Calu3 (cell line): Measurements from ENCODE around the gene SYNPO2. TPM values are rescaled to one million over a fixed set of nuclear protein-coding genes. Genes with fewer than 3 reads are reported as not detected.

Experiments
- BruUV-seq: library from RNA; stranded (reverse); fragments of 400-500 nt; replicated peaks from 2 replicates; lab custom pipeline; 2021; lab: Mats Ljungman, UMichigan
- CTCF ChIA-PET: fragments of 300-600 bp; sonication (Branson Sonifier 250); formaldehyde crosslinking; loops from one replicate; lab custom pipeline; 2022; ENCODE audit warnings: antibody characterized with exemption; lab: Charles Lee
- DNase-seq: peaks from one replicate; pipeline ENCODE4 v3.0.0; 2022
- H3K27ac Mint-ChIP-seq: one replicate; pipeline ENCODE4 v1.8.0; 2022; ENCODE audit warnings: mixed read lengths; ENCODE audit not compliant: unreplicated experiment
- H3K27me3 Mint-ChIP-seq: one replicate; pipeline ENCODE4 v1.8.0; 2022; ENCODE audit warnings: mixed read lengths; ENCODE audit not compliant: unreplicated experiment
- H3K36me3 Mint-ChIP-seq: one replicate; pipeline ENCODE4 v1.8.0; 2022; ENCODE audit warnings: mild to moderate bottlenecking, moderate library complexity, mixed read lengths; ENCODE audit not compliant: insufficient read depth, unreplicated experiment
- H3K4me1 Mint-ChIP-seq: one replicate; pipeline ENCODE4 v1.8.0; 2022; ENCODE audit warnings: mild to moderate bottlenecking, low read depth, mixed read lengths; ENCODE audit not compliant: unreplicated experiment
- H3K4me3 Mint-ChIP-seq: one replicate; pipeline ENCODE4 v1.8.0; 2022; ENCODE audit warnings: mild to moderate bottlenecking, low read depth, moderate library complexity, mixed read lengths; ENCODE audit not compliant: unreplicated experiment
- H3K9me3 Mint-ChIP-seq: one replicate; pipeline ENCODE4 v1.8.0; 2022; ENCODE audit warnings: low read depth, mixed read lengths; ENCODE audit not compliant: unreplicated experiment
- intact Hi-C: fragments of 100-400 bp; cut with micrococcal nuclease; formaldehyde crosslinking; loops from one replicate; pipeline ENCODE4 v1.10.0; 2022; ENCODE audit not compliant: unreplicated experiment
- total RNA-seq: library from RNA; stranded (reverse); gene quantifications from 2 replicates; pipeline ENCODE4 v1.2.3, GENCODE V29; 2022
- TF ChIP-seq, protein P1 (sequence below): fragments of 200-600 bp; IDR thresholded peaks from one replicate; pipeline ENCODE4 v1.8.0; 2022; ENCODE audit warnings: antibody characterized with exemption; ENCODE audit not compliant: unreplicated experiment

Gene SYNPO2
- total RNA-seq, 1 experiment from 2014 or later: 0.17 TPM

DNA sequence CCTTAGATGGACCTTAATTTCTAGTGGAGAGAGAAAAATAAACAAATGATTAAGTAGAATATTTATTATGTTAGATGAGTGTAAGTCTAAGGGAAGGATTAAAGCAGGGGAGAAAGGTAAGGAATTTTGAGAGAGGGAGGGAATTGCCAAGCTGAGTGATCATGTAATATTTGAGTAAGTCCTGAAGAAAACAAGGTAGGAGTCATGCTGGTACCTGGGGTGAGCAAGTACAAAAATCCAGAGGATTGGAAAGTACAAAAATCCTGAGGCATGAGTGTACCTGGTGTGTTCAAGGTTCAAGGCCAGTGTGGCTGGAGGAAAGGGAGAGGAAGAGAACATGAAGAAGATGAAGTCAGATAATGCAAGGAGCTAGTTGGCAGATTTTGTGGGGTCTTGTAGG, 159.8 kb downstream of the SYNPO2 start:
- CTCF ChIA-PET: no interaction called here
- no peak for DNase-seq
- Mint-ChIP-seq H3K36me3 (no peaks in the 10 kb centered on the region), H3K27ac (no peak overlapping the region), H3K4me1 (peaks cover 9% of the 10 kb centered on the region), H3K9me3 (no peaks in the 10 kb centered on the region), H3K4me3 (no peak overlapping the region), H3K27me3 (no peaks in the 10 kb centered on the region)
- TF ChIP-seq, protein P1, sequence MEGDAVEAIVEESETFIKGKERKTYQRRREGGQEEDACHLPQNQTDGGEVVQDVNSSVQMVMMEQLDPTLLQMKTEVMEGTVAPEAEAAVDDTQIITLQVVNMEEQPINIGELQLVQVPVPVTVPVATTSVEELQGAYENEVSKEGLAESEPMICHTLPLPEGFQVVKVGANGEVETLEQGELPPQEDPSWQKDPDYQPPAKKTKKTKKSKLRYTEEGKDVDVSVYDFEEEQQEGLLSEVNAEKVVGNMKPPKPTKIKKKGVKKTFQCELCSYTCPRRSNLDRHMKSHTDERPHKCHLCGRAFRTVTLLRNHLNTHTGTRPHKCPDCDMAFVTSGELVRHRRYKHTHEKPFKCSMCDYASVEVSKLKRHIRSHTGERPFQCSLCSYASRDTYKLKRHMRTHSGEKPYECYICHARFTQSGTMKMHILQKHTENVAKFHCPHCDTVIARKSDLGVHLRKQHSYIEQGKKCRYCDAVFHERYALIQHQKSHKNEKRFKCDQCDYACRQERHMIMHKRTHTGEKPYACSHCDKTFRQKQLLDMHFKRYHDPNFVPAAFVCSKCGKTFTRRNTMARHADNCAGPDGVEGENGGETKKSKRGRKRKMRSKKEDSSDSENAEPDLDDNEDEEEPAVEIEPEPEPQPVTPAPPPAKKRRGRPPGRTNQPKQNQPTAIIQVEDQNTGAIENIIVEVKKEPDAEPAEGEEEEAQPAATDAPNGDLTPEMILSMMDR: no peak
- intact Hi-C loops: no loop called here
- no TSS peak for BruUV-seq

GRCh38 chr4:119049342-119049741, 160.7 kb downstream of the SYNPO2 start:
- CTCF ChIA-PET: no interaction called here
- H3K36me3 Mint-ChIP-seq: no peaks in the 10 kb centered on the region
- BruUV-seq: no TSS peak
- no peak overlapping the region for H3K4me3 Mint-ChIP-seq
- H3K27me3 Mint-ChIP-seq: no peaks in the 10 kb centered on the region
- TF ChIP-seq, protein P1: no peak
- intact Hi-C loops: no loop called here
- peaks cover 9% of the 10 kb centered on the region for H3K4me1 Mint-ChIP-seq
- H3K27ac Mint-ChIP-seq: no peak overlapping the region
- DNase-seq: no peak
- H3K9me3 Mint-ChIP-seq: no peaks in the 10 kb centered on the region

DNA sequence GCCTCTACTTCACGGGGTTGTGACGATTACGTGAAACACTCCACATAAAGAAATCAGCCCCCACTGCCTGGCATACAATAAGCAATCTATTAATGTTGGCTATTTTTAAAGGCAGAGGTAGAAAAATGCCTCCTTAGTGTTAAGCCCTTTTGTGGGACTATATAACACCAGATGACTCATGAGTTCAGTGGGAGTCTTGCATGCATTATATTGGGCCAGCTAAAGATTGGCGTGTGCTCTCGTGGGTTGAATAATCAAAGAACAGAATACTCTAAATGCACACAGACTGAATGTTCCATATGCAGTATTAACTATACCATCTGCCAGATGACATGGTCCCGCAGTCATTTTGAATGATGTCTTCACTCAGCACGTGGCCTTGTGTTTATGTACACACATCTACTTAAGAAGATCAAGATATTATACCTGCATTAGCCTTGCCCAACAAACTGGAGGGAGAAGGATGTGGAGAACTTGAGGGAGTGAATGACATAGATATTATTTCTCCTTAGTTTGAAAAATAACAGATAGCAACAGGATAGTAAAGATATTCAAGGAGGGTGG, 162.0 kb downstream of the SYNPO2 start:
- BruUV-seq: no TSS peak
- intact Hi-C loops: no loop called here
- DNase-seq: no peak
- TF ChIP-seq, protein P1: no peak
- H3K4me3 Mint-ChIP-seq: no peak overlapping the region
- H3K9me3 Mint-ChIP-seq: no peaks in the 10 kb centered on the region
- H3K36me3 Mint-ChIP-seq: no peaks in the 10 kb centered on the region
- H3K27ac Mint-ChIP-seq: no peak overlapping the region
- H3K27me3 Mint-ChIP-seq: no peaks in the 10 kb centered on the region
- CTCF ChIA-PET: no interaction called here
- peaks cover 9% of the 10 kb centered on the region for H3K4me1 Mint-ChIP-seq

DNA sequence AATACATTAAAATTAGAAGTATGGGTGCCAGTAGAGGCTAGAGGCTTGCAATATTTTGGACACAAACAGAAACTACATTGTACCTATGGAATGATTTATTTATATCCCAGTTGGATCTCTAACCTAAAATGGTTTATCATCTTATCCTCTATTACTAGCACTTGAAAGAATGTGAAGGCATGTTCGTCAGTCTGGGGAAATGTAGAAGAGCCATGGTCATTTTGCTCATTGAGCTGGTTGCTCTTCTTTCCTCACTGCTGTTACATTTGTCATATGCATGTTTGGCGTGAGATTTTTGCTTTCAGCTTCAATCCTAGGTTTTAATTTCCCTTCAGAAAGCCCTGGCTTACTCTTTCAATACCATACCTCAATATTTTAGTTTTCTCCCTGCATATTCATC, 164.6 kb downstream of the SYNPO2 start:
- no TSS peak for BruUV-seq
- CTCF ChIA-PET: no interaction called here
- intact Hi-C loops: no loop called here
- no peaks in the 10 kb centered on the region for H3K27me3 Mint-ChIP-seq
- H3K27ac Mint-ChIP-seq: no peak overlapping the region
- H3K9me3 Mint-ChIP-seq: no peaks in the 10 kb centered on the region
- no peak overlapping the region for H3K4me3 Mint-ChIP-seq
- no peaks in the 10 kb centered on the region for H3K36me3 Mint-ChIP-seq
- H3K4me1 Mint-ChIP-seq: peaks cover 7% of the 10 kb centered on the region
- TF ChIP-seq, protein P1: no peak
- no peak for DNase-seq
